Measurements from ENCODE around the gene ZNF438.

GRCh38 chr10:31070025-31070424 lies 38.4 kb upstream of the ZNF438 start:
- no peak for TF ChIP-seq CTCF (IDR thresholded peaks at IDR 0.05; ENCODE audit: insufficient read depth, low read length)
- no peak for TF ChIP-seq POLR2AphosphoS5 (IDR thresholded peaks at IDR 0.05; ENCODE audit: low read depth)
- no peak for TF ChIP-seq REST (IDR thresholded peaks at IDR 0.05; ENCODE audit: insufficient replicate concordance, low read depth)
- TF ChIP-seq GABPA (IDR thresholded peaks at IDR 0.05; ENCODE audit: low read depth): no peak
